Right lobe of liver (tissue), 6 donors: Measurements from ENCODE around the gene SMIM3. TPM values are rescaled to one million over a fixed set of nuclear protein-coding genes. Genes with fewer than 3 reads are reported as not detected.

Source experiments
- ATAC-seq, 4 donors: fragments of 200-7000 bp; cut with Tn5 transposase; one replicate each; pipeline ENCODE4 v1.9.1; 2020; ENCODE audit warnings: mild to moderate bottlenecking in 4 of 4, moderate library complexity in 4 of 4
- DNase-seq, 3 donors: peaks; one replicate each; pipeline ENCODE4 v3.0.0-alpha.2; 2020
- H3K27ac ChIP-seq, 3 donors: fragments of 200-600 bp; one replicate each; pipeline ENCODE4 v1.8.0; 2022
- H3K27me3 ChIP-seq, 2 donors: fragments of 200-600 bp; one replicate each; pipeline ENCODE4 v1.8.0; 2022
- H3K36me3 ChIP-seq, 4 donors: fragments of 200-600 bp; sonication (generic) in 1 of 4; one replicate each; pipeline versions ENCODE4 v1.5.1 to v1.8.0; 2017 to 2022; ENCODE audit warnings: control low read depth in 1 of 4
- H3K4me1 ChIP-seq, 4 donors: fragments of 200-600 bp; sonication (generic) in 1 of 4; one replicate each; pipeline versions ENCODE4 v1.5.1 to v1.8.0; 2017 to 2022; ENCODE audit warnings: control low read depth in 1 of 4
- H3K4me3 ChIP-seq, 3 donors: fragments of 200-600 bp; one replicate each; pipeline ENCODE4 v1.8.0; 2022
- H3K9me3 ChIP-seq, 4 donors: fragments of 200-600 bp; sonication (generic) in 1 of 4; one replicate each; pipeline versions ENCODE4 v1.5.1 to v1.8.0; 2017 to 2022; ENCODE audit warnings: control low read depth in 1 of 4
- POLR2A ChIP-seq: fragments of 450-650 bp; IDR thresholded peaks from one replicate; pipeline ENCODE4 v1.6.1; 2017; ENCODE audit warnings: antibody characterized with exemption, mild to moderate bottlenecking
- WGBS: methylation state at CpG from one replicate; pipeline ENCODE4 v1.1.6; 2018; ENCODE audit warnings: low coverage, low lambda C conversion rate; ENCODE audit not compliant: insufficient coverage; ENCODE audit errors: missing lambda C conversion rate; 5-methylcytosine and 5-hydroxymethylcytosine counted together
- intact Hi-C, 2 donors: fragments of 100-400 bp; cut with DNase I; formaldehyde crosslinking; loops; one replicate each; pipeline versions ENCODE4 v1.11.2 to v1.14.1; 2022
- total RNA-seq, 6 experiments: library from RNA; depleted of rRNA in 2 of 6; stranded (reverse); fragments of >200 nt in 2 of 6; fragmentation: NEBNext Ultra II Directional in 3 of 6; extraction: Animal tissue kit (Norgen Biotek cat#: 25700) in 3 of 6; gene quantifications; one replicate each; pipeline versions ENCODE4 v1.1.0 to v1.2.4, GENCODE V29; 2016 to 2023
- TF ChIP-seq, protein P1 (sequence below), 4 donors: fragments of 200-600 bp in 3 of 4; fragments of 450-650 bp in 1 of 4; IDR thresholded peaks; one replicate each; pipeline versions ENCODE4 v1.5.1 to v1.8.0; 2016 to 2022; ENCODE audit warnings: antibody characterized with exemption in 4 of 4, mild to moderate bottlenecking in 2 of 4
- donor health status: DM: no; HTN: yes; CAD: no.
- donor health status: DM: no; HTN: no; CAD: no.
- donor health status: DM: no; HTN: no; CAD: no.
- donor health status: DM: no; HTN: yes; CAD: no.
- donor health status: DM: no; HTN: yes; CAD: no.

Gene SMIM3
- total RNA-seq, 6 experiments from 2014 or later, result 1.3 to 8.7 (median 3.6) TPM

GRCh38 chr5:150758203-150758530 is 20.4 kb upstream of the SMIM3 start:
- no peaks in the 10 kb centered on the region for H3K9me3 ChIP-seq
- peak overlapping the region; percentile 53 to 78 (median 77) for H3K4me3 ChIP-seq
- TF ChIP-seq, protein P1, sequence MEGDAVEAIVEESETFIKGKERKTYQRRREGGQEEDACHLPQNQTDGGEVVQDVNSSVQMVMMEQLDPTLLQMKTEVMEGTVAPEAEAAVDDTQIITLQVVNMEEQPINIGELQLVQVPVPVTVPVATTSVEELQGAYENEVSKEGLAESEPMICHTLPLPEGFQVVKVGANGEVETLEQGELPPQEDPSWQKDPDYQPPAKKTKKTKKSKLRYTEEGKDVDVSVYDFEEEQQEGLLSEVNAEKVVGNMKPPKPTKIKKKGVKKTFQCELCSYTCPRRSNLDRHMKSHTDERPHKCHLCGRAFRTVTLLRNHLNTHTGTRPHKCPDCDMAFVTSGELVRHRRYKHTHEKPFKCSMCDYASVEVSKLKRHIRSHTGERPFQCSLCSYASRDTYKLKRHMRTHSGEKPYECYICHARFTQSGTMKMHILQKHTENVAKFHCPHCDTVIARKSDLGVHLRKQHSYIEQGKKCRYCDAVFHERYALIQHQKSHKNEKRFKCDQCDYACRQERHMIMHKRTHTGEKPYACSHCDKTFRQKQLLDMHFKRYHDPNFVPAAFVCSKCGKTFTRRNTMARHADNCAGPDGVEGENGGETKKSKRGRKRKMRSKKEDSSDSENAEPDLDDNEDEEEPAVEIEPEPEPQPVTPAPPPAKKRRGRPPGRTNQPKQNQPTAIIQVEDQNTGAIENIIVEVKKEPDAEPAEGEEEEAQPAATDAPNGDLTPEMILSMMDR (IDR thresholded peaks at IDR 0.05), result no peak
- TF ChIP-seq POLR2A, result peak; percentile 29
- peaks cover 0 to 28% (median 5%) of the 10 kb centered on the region in 4 donors for H3K4me1 ChIP-seq
- H3K27ac ChIP-seq, result peak overlapping the region; percentile 94 to 98 (median 97)
- peaks cover 0 to 26% (median 14%) of the 10 kb centered on the region in 4 donors for H3K36me3 ChIP-seq
- 2% methylated on average over 12 of the region's 12 CpGs for WGBS
- intact Hi-C loops, result no loop called here
- peak; percentile 30 to 38 (median 31) for ATAC-seq
- no peak for DNase-seq
- no peaks in the 10 kb centered on the region for H3K27me3 ChIP-seq

DNA sequence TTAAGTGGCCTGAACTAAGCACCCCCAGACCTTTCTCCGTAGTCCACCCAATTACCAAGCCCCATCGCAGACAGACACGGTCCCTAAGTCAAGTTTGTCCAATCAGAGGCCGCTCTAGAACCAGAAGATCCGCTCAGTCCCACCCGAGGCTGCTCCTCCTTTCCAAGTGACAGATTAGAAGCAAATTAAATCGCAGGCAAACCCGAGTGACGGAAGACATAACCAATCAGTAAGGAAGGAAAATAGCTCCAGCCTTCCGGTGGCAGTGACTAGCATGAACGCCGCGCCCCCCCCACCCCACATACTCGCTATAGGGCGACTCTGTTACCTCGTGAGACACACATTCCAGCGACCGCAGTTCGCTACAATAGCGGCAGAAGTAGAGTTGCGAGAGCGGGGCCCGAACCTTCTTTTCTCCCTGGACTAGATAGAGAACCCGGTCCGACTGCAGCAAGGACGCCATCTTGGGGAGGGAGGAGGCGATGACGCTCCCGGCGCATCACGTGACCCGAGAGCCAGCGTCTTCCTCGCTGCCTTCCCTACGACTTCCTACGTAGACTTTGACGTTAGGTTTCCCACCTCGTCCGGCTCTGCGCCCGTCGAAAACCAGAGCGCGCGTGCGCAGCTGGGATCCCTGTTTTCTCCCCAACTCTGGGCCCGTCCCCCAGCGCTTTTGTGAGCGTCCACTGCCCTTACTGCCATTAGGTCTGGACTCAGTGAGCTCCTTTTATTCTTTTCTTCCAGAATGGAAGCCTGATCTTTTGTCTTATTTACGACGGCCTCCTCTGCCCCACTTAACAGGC is 19.8 kb upstream of the SMIM3 start, which contains the start of gene DCTN4:
Gene DCTN4 (minus strand): TSS at position 487 of the 803 bp plus-strand sequence. CDS start 24 bp downstream, at position 463.
- no peaks in the 10 kb centered on the region for H3K9me3 ChIP-seq
- peak; percentile 96 to 97 (median 97) for DNase-seq
- H3K27ac ChIP-seq, result peak within 1 kb of the TSS; percentile 94 to 98 (median 97)
- intact Hi-C loops, result no loop called here
- WGBS, result 3% methylated on average over 28 of the region's 51 CpGs
- H3K4me3 ChIP-seq, result peak within 1 kb of the TSS; percentile 53 to 78 (median 77)
- H3K4me1 ChIP-seq, result peaks cover 0 to 33% (median 5%) of the 10 kb centered on the region in 4 donors
- H3K27me3 ChIP-seq, result no peaks in the 10 kb centered on the region
- TF ChIP-seq POLR2A, result peak; percentile 65
- TF ChIP-seq, protein P1 (IDR thresholded peaks at IDR 0.05), result peak in 3 of 4 donors; percentile 11 to 38 (median 16)
- H3K36me3 ChIP-seq, result peaks cover 0 to 21% (median 9%) of the 10 kb centered on the region in 4 donors
- peak; percentile 89 to 97 (median 92) for ATAC-seq

DNA sequence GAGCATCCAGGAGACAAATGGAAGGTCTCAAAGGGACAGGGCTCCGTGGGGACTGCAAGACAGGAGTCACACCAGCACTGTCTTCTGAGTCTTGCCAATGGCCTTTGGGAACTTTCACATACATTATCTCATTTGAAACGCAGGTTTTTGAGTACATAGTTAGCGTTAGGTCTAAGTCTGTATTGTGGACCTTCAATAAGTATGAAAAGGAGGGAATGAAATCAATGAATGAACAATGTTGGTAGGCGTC is 19.3 kb upstream of the SMIM3 start:
- WGBS, result 59% methylated on average over 4 of the region's 4 CpGs

DNA sequence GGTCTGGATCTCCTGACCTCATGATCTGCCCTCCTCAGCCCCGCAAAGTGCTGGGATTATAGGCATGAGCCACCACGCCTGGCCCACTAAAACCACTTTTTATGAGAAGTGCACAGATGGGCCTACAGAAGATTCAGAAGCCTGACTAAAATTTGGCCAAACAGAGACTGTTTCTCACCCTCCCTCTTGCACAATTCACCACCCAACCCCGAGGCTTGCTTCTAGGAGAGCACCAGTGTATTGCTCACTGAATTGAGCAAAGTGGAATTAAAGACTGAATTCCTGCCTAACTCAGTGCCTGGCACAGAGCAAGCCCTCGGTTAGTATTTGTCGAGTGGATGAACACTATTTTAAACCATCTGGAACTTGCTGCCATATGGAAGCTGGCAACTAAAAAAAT is 16.3 kb upstream of the SMIM3 start:
- ATAC-seq (no peak), DNase-seq (no peak)
- 60% methylated on average over 4 of the region's 5 CpGs for WGBS
- intact Hi-C loops, result no loop called here
- peak overlapping the region in 1 of 3 donors; percentile 56 for H3K27ac ChIP-seq
- no peak overlapping the region for H3K4me3 ChIP-seq
- no peaks in the 10 kb centered on the region for H3K36me3 ChIP-seq
- TF ChIP-seq POLR2A, result no peak
- TF ChIP-seq, protein P1 (IDR thresholded peaks at IDR 0.05), result no peak
- H3K27me3 ChIP-seq, result no peaks in the 10 kb centered on the region
- no peaks in the 10 kb centered on the region for H3K9me3 ChIP-seq
- peaks cover 0 to 18% (median 3%) of the 10 kb centered on the region in 4 donors for H3K4me1 ChIP-seq

More for the DNA sequence above, 19.3 kb upstream of the SMIM3 start:
- Histone ChIP-seq H3K27me3 (no peaks in the 10 kb centered on the region), H3K4me1 (peaks cover 0 to 30% (median 5%) of the 10 kb centered on the region in 4 donors), H3K36me3 (peaks cover 0 to 16% (median 7%) of the 10 kb centered on the region in 4 donors), H3K4me3 (peak overlapping the region; percentile 53 to 78 (median 77)), H3K27ac (peak overlapping the region; percentile 94 to 98 (median 97)), H3K9me3 (no peaks in the 10 kb centered on the region)
- no peak for DNase-seq
- TF ChIP-seq POLR2A, result no peak
- TF ChIP-seq, protein P1 (IDR thresholded peaks at IDR 0.05), result no peak
- ATAC-seq, result no peak
- intact Hi-C loops, result no loop called here
